ENCODE measurements around the gene BLM. TPM values are rescaled to one million over a fixed set of nuclear protein-coding genes. Genes with fewer than 3 reads are reported as not detected.
"Not testable (repeated sequence)": the region's sequence is repeated elsewhere in the genome, so short reads cannot be mapped to it uniquely, and the experiment has no call there.

Gene BLM
- total RNA-seq, 1 donor from 2014 or later, result 26.2 TPM

- no peaks in the 10 kb centered on the region for H3K4me1 ChIP-seq
- no peaks in the 10 kb centered on the region for H3K9me3 ChIP-seq (replicated peaks)
- H3K27me3 ChIP-seq (ENCODE audit: low read depth), result no peaks in the 10 kb centered on the region
- TF ChIP-seq CTCF (IDR thresholded peaks at IDR 0.05; ENCODE audit: borderline replicate concordance), result no peak
- H3K27ac ChIP-seq (replicated peaks), result no peak overlapping the region
- intact Hi-C loops (cut with micrococcal nuclease), result no loop called here
- DNase-seq, result no peak
- no peaks in the 10 kb centered on the region for H3K36me3 ChIP-seq
- H3K4me3 ChIP-seq, result no peak overlapping the region
These were observed 127.5 kb downstream of the BLM start for GRCh38 chr15:90844696-90845095.

GRCh38 chr15:90845201-90845949, 128.2 kb downstream of the BLM start:
- no peaks in the 10 kb centered on the region for H3K9me3 ChIP-seq (replicated peaks)
- TF ChIP-seq CTCF (IDR thresholded peaks at IDR 0.05; ENCODE audit: borderline replicate concordance), result no peak
- no peaks in the 10 kb centered on the region for H3K27me3 ChIP-seq (ENCODE audit: low read depth)
- no peak overlapping the region for H3K27ac ChIP-seq (replicated peaks)
- intact Hi-C loops (cut with micrococcal nuclease), result no loop called here
- H3K36me3 ChIP-seq, result no peaks in the 10 kb centered on the region
- no peaks in the 10 kb centered on the region for H3K4me1 ChIP-seq
- no peak for DNase-seq
- H3K4me3 ChIP-seq, result no peak overlapping the region

GRCh38 chr15:90849424-90849823, 132.3 kb downstream of the BLM start:
- H3K9me3 ChIP-seq (replicated peaks); DNase-seq; H3K27ac ChIP-seq (replicated peaks); H3K4me1 ChIP-seq; H3K4me3 ChIP-seq; H3K27me3 ChIP-seq (ENCODE audit: low read depth); H3K36me3 ChIP-seq; intact Hi-C loops (cut with micrococcal nuclease): not testable (repeated sequence)

- Histone ChIP-seq H3K9me3 (replicated peaks) (no peaks in the 10 kb centered on the region), H3K4me3 (no peak overlapping the region), H3K27ac (replicated peaks) (no peak overlapping the region), H3K36me3 (no peaks in the 10 kb centered on the region), H3K27me3 (ENCODE audit: low read depth) (no peaks in the 10 kb centered on the region), H3K4me1 (no peaks in the 10 kb centered on the region)
- DNase-seq, result no peak
- intact Hi-C loops (cut with micrococcal nuclease), result no loop called here
- no peak for TF ChIP-seq CTCF (IDR thresholded peaks at IDR 0.05; ENCODE audit: borderline replicate concordance)
These were observed 134.0 kb downstream of the BLM start for GRCh38 chr15:90851114-90851513.

GRCh38 chr15:90851940-90852339, 134.8 kb downstream of the BLM start:
- no peak for DNase-seq
- TF ChIP-seq CTCF (IDR thresholded peaks at IDR 0.05; ENCODE audit: borderline replicate concordance), result no peak
- H3K4me1 ChIP-seq, result no peaks in the 10 kb centered on the region
- no peaks in the 10 kb centered on the region for H3K36me3 ChIP-seq
- no peaks in the 10 kb centered on the region for H3K27me3 ChIP-seq (ENCODE audit: low read depth)
- intact Hi-C loops (cut with micrococcal nuclease), result no loop called here
- no peak overlapping the region for H3K27ac ChIP-seq (replicated peaks)
- H3K4me3 ChIP-seq, result no peak overlapping the region
- no peaks in the 10 kb centered on the region for H3K9me3 ChIP-seq (replicated peaks)

- Histone ChIP-seq H3K27ac (replicated peaks) (no peak overlapping the region), H3K36me3 (no peaks in the 10 kb centered on the region), H3K9me3 (replicated peaks) (no peaks in the 10 kb centered on the region), H3K4me1 (peaks cover 8% of the 10 kb centered on the region), H3K27me3 (ENCODE audit: low read depth) (no peaks in the 10 kb centered on the region), H3K4me3 (no peak overlapping the region)
- no peak for TF ChIP-seq CTCF (IDR thresholded peaks at IDR 0.05; ENCODE audit: borderline replicate concordance)
- DNase-seq, result no peak
- intact Hi-C loops (cut with micrococcal nuclease), result no loop called here
These were observed 138.0 kb downstream of the BLM start for GRCh38 chr15:90855139-90855538.

Measured in left ventricle myocardium inferior (tissue), 1 donor.